Measurements from ENCODE around the gene RTL5. TPM values are rescaled to one million over a fixed set of nuclear protein-coding genes. Genes with fewer than 3 reads are reported as not detected.

Gene RTL5
- total and polyA plus RNA-seq, 2 experiments from 2014 or later: 0.31 to 0.94 TPM

- H3K27ac ChIP-seq (ENCODE audit: low read depth): no peak overlapping the region
- Mint-ChIP-seq H3K4me3 (no peak overlapping the region), H3K4me1 (peaks cover 2% of the 10 kb centered on the region; the same call in 1 of the 3 replicates), H3K27ac (no peak overlapping the region), H3K9me3 (no peaks in the 10 kb centered on the region; the same call in 2 of the 3 replicates), H3K36me3 (ENCODE audit: low read depth) (peaks cover 23% of the 10 kb centered on the region), H3K27me3 (ENCODE audit: insufficient read depth, low read depth, poor library complexity) (peaks cover 3% of the 10 kb centered on the region)
- no peak overlapping the region for H3K4me3 ChIP-seq
- peaks cover 7% of the 10 kb centered on the region for H3K27me3 ChIP-seq (ENCODE audit: insufficient read depth)
- no peaks in the 10 kb centered on the region for H3F3A ChIP-seq (replicated peaks; ENCODE audit: low read depth)
- no peak overlapping the region for H2AFZ ChIP-seq
- no peaks in the 10 kb centered on the region for H3K4me1 ChIP-seq (ENCODE audit: insufficient read depth)
- no peak overlapping the region for H3K4me2 ChIP-seq
- TF ChIP-seq EZH2 (IDR thresholded peaks at IDR 0.05; ENCODE audit: low read depth, unreplicated experiment) (no peak), ZNF331 (CRISPR knock-in tag; IDR thresholded peaks at IDR 0.05; ENCODE audit: low read depth) (no peak), POLR2AphosphoS5 (IDR thresholded peaks at IDR 0.05; ENCODE audit: low read depth) (no peak), ZNF114 (CRISPR knock-in tag; IDR thresholded peaks at IDR 0.05) (no peak), ZNF462 (CRISPR knock-in tag; IDR thresholded peaks at IDR 0.05) (no peak), ETS1 (IDR thresholded peaks at IDR 0.05) (no peak), EZH2phosphoT487 (IDR thresholded peaks at IDR 0.05; ENCODE audit: unreplicated experiment) (no peak), REST (IDR thresholded peaks at IDR 0.05; ENCODE audit: unreplicated experiment) (no peak), NANOG (IDR thresholded peaks at IDR 0.05; ENCODE audit: borderline replicate concordance) (no peak), JUNB (IDR thresholded peaks at IDR 0.05; ENCODE audit: unreplicated experiment) (no peak), CREB1 (CRISPR knock-in tag; IDR thresholded peaks at IDR 0.05; ENCODE audit: low read depth) (no peak)
- H3K79me2 ChIP-seq (replicated peaks; ENCODE audit: insufficient read depth): no peaks in the 10 kb centered on the region
- H3K9me2 ChIP-seq (ENCODE audit: insufficient read depth): no peaks in the 10 kb centered on the region
- ATAC-seq: no peak
- no peaks in the 10 kb centered on the region for H3K36me3 ChIP-seq (ENCODE audit: insufficient read depth)
- no peaks in the 10 kb centered on the region for H4K20me1 ChIP-seq (replicated peaks; ENCODE audit: insufficient read depth)
- no peak for DNase-seq (ENCODE audit: low spot score)
These were observed 6.3 kb upstream of the RTL5 start for GRCh38 chrX:72137846-72138495.

Measured in GM23338 (cell line).